Measurements from ENCODE around the gene NPAS3. TPM values are rescaled to one million over a fixed set of nuclear protein-coding genes. Genes with fewer than 3 reads are reported as not detected.

NPAS3 gene
- total RNA-seq, 2 experiments from 2014 or later: not detected

GRCh38 chr14:33126433-33126832 lies 187.8 kb downstream of the NPAS3 start:
- no peak overlapping the region for H3K4me2 ChIP-seq (ENCODE audit: low read length)
- no peaks in the 10 kb centered on the region for H3K9me3 ChIP-seq (ENCODE audit: low read length)
- TF ChIP-seq EZH2phosphoT487 (IDR thresholded peaks at IDR 0.05; ENCODE audit: borderline replicate concordance, low read depth, low read length): no peak
- TF ChIP-seq CTCF (conservative IDR thresholded peaks at IDR 0.05; ENCODE audit: low read length): no peak
- no peak for DNase-seq (ENCODE audit: low spot score)
- no peak overlapping the region for H2AFZ ChIP-seq (ENCODE audit: low read length)
- no peak overlapping the region for H3K4me3 ChIP-seq (ENCODE audit: low read depth, low read length, poor library complexity, severe bottlenecking)
- no peaks in the 10 kb centered on the region for H3K79me2 ChIP-seq (ENCODE audit: insufficient read depth, low read depth, low read length)
- H3K36me3 ChIP-seq (ENCODE audit: insufficient read depth, low read length): no peaks in the 10 kb centered on the region
- intact Hi-C loops (cut with micrococcal nuclease; ENCODE audit: unreplicated experiment): no loop called here
- H3K9me2 ChIP-seq (ENCODE audit: insufficient read depth, low read length): no peaks in the 10 kb centered on the region
- no peak overlapping the region for H3K27ac ChIP-seq (ENCODE audit: low read depth, low read length, poor library complexity, severe bottlenecking)
- ChIA-PET POLR2A (no interaction called here), CTCF (ENCODE audit: unreplicated experiment) (no interaction called here)
- BruUV-seq (replicated peaks): no TSS peak
- H3K4me1 ChIP-seq (ENCODE audit: insufficient read depth, low read length, poor library complexity, severe bottlenecking): no peaks in the 10 kb centered on the region
- H4K20me1 ChIP-seq (ENCODE audit: insufficient read depth, low read length): no peaks in the 10 kb centered on the region

DNA sequence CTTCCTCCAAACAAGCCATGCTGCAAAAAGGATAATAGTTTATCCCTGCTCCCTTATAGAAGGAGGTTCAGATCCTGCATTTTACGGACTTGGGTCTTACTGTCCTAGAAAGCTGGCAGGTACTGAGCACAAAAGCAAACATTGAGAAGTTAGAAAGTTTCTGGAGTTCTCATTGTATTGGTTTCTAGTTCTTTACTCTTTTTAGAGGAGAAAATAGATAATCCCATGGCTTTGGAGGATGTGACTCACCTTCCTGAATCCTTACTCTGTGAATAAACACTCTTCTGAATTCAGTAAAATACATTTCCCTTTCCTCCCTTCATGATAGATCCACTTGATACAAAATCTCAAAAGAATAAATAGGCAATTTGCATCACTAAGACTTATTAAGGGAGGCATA lies 188.9 kb downstream of the NPAS3 start:
- no peak for DNase-seq (ENCODE audit: low spot score)
- H3K79me2 ChIP-seq (ENCODE audit: insufficient read depth, low read depth, low read length): no peaks in the 10 kb centered on the region
- POLR2A ChIA-PET: no interaction called here
- intact Hi-C loops (cut with micrococcal nuclease; ENCODE audit: unreplicated experiment): no loop called here
- TF ChIP-seq CTCF (conservative IDR thresholded peaks at IDR 0.05; ENCODE audit: low read length): no peak
- no peak for TF ChIP-seq EZH2phosphoT487 (IDR thresholded peaks at IDR 0.05; ENCODE audit: borderline replicate concordance, low read depth, low read length)
- H3K9me2 ChIP-seq (ENCODE audit: insufficient read depth, low read length): no peaks in the 10 kb centered on the region
- no TSS peak for BruUV-seq (replicated peaks)
- H3K27ac ChIP-seq (ENCODE audit: low read depth, low read length, poor library complexity, severe bottlenecking): no peak overlapping the region
- H3K4me1 ChIP-seq (ENCODE audit: insufficient read depth, low read length, poor library complexity, severe bottlenecking): no peaks in the 10 kb centered on the region
- H3K4me3 ChIP-seq (ENCODE audit: low read depth, low read length, poor library complexity, severe bottlenecking): no peak overlapping the region
- CTCF ChIA-PET (ENCODE audit: unreplicated experiment): no interaction called here
- H3K36me3 ChIP-seq (ENCODE audit: insufficient read depth, low read length): no peaks in the 10 kb centered on the region
- H4K20me1 ChIP-seq (ENCODE audit: insufficient read depth, low read length): no peaks in the 10 kb centered on the region
- H3K9me3 ChIP-seq (ENCODE audit: low read length): no peaks in the 10 kb centered on the region
- no peak overlapping the region for H2AFZ ChIP-seq (ENCODE audit: low read length)
- no peak overlapping the region for H3K4me2 ChIP-seq (ENCODE audit: low read length)

- CTCF ChIA-PET (ENCODE audit: unreplicated experiment): no interaction called here
Observed at GRCh38 chr14:33131801-33132200, 193.1 kb downstream of the NPAS3 start.

More at GRCh38 chr14:33131801-33132200, 193.1 kb downstream of the NPAS3 start:
- Histone ChIP-seq H3K4me1 (ENCODE audit: insufficient read depth, low read length, poor library complexity, severe bottlenecking) (no peaks in the 10 kb centered on the region), H2AFZ (ENCODE audit: low read length) (no peak overlapping the region), H3K27ac (ENCODE audit: low read depth, low read length, poor library complexity, severe bottlenecking) (no peak overlapping the region), H3K9me2 (ENCODE audit: insufficient read depth, low read length) (no peaks in the 10 kb centered on the region), H4K20me1 (ENCODE audit: insufficient read depth, low read length) (no peaks in the 10 kb centered on the region), H3K36me3 (ENCODE audit: insufficient read depth, low read length) (no peaks in the 10 kb centered on the region), H3K4me3 (ENCODE audit: low read depth, low read length, poor library complexity, severe bottlenecking) (no peak overlapping the region), H3K79me2 (ENCODE audit: insufficient read depth, low read depth, low read length) (no peaks in the 10 kb centered on the region), H3K4me2 (ENCODE audit: low read length) (no peak overlapping the region), H3K9me3 (ENCODE audit: low read length) (no peaks in the 10 kb centered on the region)
- POLR2A ChIA-PET: interaction anchor here (0.6 to 2.1 kb wide), 5 partner anchors 9 to 293 kb away, joined by 3 to 5 read pairs (median 3); no protein-coding TSS in a partner anchor
- no peak for DNase-seq (ENCODE audit: low spot score)
- BruUV-seq (replicated peaks): no TSS peak
- intact Hi-C loops (cut with micrococcal nuclease; ENCODE audit: unreplicated experiment): no loop called here
- TF ChIP-seq EZH2phosphoT487 (IDR thresholded peaks at IDR 0.05; ENCODE audit: borderline replicate concordance, low read depth, low read length) (no peak), CTCF (conservative IDR thresholded peaks at IDR 0.05; ENCODE audit: low read length) (no peak)
